ENCODE results near the gene MCC. TPM values are rescaled to one million over a fixed set of nuclear protein-coding genes. Genes with fewer than 3 reads are reported as not detected.

Gene MCC
- total and polyA plus RNA-seq, 4 donors, result 9.0 to 47.3 (median 14.7) TPM

GRCh38 chr5:113452941-113453340 lies 35.3 kb downstream of the MCC start (continued):
- no peak for TF ChIP-seq YY1 (IDR thresholded peaks at IDR 0.05)

DNA sequence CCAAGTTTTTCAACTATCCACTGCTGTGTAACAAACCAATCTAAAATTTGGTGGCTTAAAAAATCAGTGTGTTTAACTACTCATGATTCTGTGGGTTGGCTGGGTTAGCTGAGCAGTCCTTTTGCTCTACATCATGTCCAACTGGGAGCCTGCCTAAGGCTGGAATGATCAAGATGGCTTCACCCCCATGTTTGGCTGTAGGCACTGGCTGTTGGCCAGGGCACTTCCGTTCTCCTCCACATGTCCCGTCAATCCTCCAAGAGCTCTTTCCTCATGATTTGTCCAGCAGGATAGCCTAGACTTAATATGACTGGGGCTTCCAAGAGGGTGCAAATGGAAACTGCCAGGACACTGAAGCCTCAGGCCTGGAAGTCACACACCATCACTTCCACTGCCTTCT lies 36.5 kb downstream of the MCC start:
- TF ChIP-seq MAX (IDR thresholded peaks at IDR 0.05) (no peak), HNF4G (IDR thresholded peaks at IDR 0.05) (no peak), GABPA (IDR thresholded peaks at IDR 0.05 in 1 of 2, conservative IDR thresholded peaks at IDR 0.05 in 1 of 2) (no peak), FOXA2 (IDR thresholded peaks at IDR 0.05) (no peak), RAD21 (IDR thresholded peaks at IDR 0.05) (no peak), RXRA (IDR thresholded peaks at IDR 0.05) (no peak), EGR1 (IDR thresholded peaks at IDR 0.05; ENCODE audit: low read depth in 2 of 2) (no peak), NR2F2 (IDR thresholded peaks at IDR 0.05) (no peak), YY1 (IDR thresholded peaks at IDR 0.05) (no peak)
- TF ChIP-seq, protein P1, sequence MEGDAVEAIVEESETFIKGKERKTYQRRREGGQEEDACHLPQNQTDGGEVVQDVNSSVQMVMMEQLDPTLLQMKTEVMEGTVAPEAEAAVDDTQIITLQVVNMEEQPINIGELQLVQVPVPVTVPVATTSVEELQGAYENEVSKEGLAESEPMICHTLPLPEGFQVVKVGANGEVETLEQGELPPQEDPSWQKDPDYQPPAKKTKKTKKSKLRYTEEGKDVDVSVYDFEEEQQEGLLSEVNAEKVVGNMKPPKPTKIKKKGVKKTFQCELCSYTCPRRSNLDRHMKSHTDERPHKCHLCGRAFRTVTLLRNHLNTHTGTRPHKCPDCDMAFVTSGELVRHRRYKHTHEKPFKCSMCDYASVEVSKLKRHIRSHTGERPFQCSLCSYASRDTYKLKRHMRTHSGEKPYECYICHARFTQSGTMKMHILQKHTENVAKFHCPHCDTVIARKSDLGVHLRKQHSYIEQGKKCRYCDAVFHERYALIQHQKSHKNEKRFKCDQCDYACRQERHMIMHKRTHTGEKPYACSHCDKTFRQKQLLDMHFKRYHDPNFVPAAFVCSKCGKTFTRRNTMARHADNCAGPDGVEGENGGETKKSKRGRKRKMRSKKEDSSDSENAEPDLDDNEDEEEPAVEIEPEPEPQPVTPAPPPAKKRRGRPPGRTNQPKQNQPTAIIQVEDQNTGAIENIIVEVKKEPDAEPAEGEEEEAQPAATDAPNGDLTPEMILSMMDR (IDR thresholded peaks at IDR 0.05; ENCODE audit: low read depth, low read length, missing input control), result no peak
- TF ChIP-seq, protein P2, sequence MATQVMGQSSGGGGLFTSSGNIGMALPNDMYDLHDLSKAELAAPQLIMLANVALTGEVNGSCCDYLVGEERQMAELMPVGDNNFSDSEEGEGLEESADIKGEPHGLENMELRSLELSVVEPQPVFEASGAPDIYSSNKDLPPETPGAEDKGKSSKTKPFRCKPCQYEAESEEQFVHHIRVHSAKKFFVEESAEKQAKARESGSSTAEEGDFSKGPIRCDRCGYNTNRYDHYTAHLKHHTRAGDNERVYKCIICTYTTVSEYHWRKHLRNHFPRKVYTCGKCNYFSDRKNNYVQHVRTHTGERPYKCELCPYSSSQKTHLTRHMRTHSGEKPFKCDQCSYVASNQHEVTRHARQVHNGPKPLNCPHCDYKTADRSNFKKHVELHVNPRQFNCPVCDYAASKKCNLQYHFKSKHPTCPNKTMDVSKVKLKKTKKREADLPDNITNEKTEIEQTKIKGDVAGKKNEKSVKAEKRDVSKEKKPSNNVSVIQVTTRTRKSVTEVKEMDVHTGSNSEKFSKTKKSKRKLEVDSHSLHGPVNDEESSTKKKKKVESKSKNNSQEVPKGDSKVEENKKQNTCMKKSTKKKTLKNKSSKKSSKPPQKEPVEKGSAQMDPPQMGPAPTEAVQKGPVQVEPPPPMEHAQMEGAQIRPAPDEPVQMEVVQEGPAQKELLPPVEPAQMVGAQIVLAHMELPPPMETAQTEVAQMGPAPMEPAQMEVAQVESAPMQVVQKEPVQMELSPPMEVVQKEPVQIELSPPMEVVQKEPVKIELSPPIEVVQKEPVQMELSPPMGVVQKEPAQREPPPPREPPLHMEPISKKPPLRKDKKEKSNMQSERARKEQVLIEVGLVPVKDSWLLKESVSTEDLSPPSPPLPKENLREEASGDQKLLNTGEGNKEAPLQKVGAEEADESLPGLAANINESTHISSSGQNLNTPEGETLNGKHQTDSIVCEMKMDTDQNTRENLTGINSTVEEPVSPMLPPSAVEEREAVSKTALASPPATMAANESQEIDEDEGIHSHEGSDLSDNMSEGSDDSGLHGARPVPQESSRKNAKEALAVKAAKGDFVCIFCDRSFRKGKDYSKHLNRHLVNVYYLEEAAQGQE (IDR thresholded peaks at IDR 0.05), result no peak
- TF ChIP-seq, protein P3, sequence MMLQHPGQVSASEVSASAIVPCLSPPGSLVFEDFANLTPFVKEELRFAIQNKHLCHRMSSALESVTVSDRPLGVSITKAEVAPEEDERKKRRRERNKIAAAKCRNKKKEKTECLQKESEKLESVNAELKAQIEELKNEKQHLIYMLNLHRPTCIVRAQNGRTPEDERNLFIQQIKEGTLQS (IDR thresholded peaks at IDR 0.05), result no peak
- H3K4me1 ChIP-seq (ENCODE audit: control insufficient read depth in 4 of 4, insufficient read depth in 4 of 4, low read length in 3 of 4), result peaks cover 0 to 12% (median 3%) of the 10 kb centered on the region in 4 donors
- WGBS, result 80% methylated on average over 2 of the region's 2 CpGs
- H3K9me3 ChIP-seq (ENCODE audit: control insufficient read depth in 4 of 4, low read length in 3 of 4), result no peaks in the 10 kb centered on the region
- no peak overlapping the region for H3K4me3 ChIP-seq (ENCODE audit: low read depth in 1 of 3, low read length in 3 of 3)
- DNase-seq (ENCODE audit: low spot score), result no peak
- no peak overlapping the region for H3K9ac ChIP-seq (ENCODE audit: low read depth in 1 of 2, low read length in 2 of 2)
- no peaks in the 10 kb centered on the region for H3K27me3 ChIP-seq (ENCODE audit: control insufficient read depth in 4 of 4, insufficient read depth in 4 of 4, low read length in 3 of 4)
- H3K36me3 ChIP-seq (ENCODE audit: control insufficient read depth in 4 of 4, insufficient read depth in 3 of 4, low read depth in 1 of 4, low read length in 3 of 4), result no peaks in the 10 kb centered on the region
- H3K27ac ChIP-seq (ENCODE audit: low read depth in 1 of 2, low read length in 2 of 2), result no peak overlapping the region

DNA sequence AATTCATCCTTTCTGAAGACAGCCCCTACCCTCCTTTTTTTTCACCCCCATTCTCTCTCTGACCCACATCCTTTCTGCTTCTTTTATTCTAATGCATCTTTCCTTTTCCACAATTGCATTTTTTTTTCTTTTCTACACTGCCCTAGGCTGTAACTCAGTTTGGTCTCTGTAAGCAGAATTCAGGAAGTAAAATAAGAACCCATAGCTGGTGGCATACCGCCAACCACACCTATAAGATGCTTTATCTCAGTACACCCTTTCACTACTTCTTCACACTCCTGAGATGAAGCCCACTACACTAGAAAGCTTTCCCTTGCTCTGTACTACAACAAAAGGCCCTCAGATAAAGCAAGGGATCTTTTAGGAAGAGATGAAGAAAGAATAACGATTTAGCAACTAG lies 37.3 kb downstream of the MCC start:
- no peak for DNase-seq (ENCODE audit: low spot score)
- Histone ChIP-seq H3K4me3 (ENCODE audit: low read depth in 1 of 3, low read length in 3 of 3) (no peak overlapping the region), H3K4me1 (ENCODE audit: control insufficient read depth in 4 of 4, insufficient read depth in 4 of 4, low read length in 3 of 4) (peaks cover 0 to 12% (median 3%) of the 10 kb centered on the region in 4 donors), H3K9ac (ENCODE audit: low read depth in 1 of 2, low read length in 2 of 2) (no peak overlapping the region), H3K27me3 (ENCODE audit: control insufficient read depth in 4 of 4, insufficient read depth in 4 of 4, low read length in 3 of 4) (no peaks in the 10 kb centered on the region), H3K9me3 (ENCODE audit: control insufficient read depth in 4 of 4, low read length in 3 of 4) (no peaks in the 10 kb centered on the region), H3K27ac (ENCODE audit: low read depth in 1 of 2, low read length in 2 of 2) (no peak overlapping the region), H3K36me3 (ENCODE audit: control insufficient read depth in 4 of 4, insufficient read depth in 3 of 4, low read depth in 1 of 4, low read length in 3 of 4) (no peaks in the 10 kb centered on the region)
- 50% methylated on average over 2 of the region's 2 CpGs for WGBS
- TF ChIP-seq YY1 (IDR thresholded peaks at IDR 0.05), result no peak
- TF ChIP-seq HNF4G (IDR thresholded peaks at IDR 0.05), result no peak
- no peak for TF ChIP-seq HNF4A (conservative IDR thresholded peaks at IDR 0.05)

Measured in liver (tissue), 9 donors.